Nucleus accumbens (tissue), 56 donors: ENCODE measurements around the gene TBCD.
A peak's percentile ranks its signal among the peaks of the same experiment; 100 is the strongest.

Experiments used
- DNase-seq, 56 donors: peaks; one replicate each; lab custom pipeline; 2025; lab: John Stamatoyannopoulos, UW

The TBCD gene

DNA sequence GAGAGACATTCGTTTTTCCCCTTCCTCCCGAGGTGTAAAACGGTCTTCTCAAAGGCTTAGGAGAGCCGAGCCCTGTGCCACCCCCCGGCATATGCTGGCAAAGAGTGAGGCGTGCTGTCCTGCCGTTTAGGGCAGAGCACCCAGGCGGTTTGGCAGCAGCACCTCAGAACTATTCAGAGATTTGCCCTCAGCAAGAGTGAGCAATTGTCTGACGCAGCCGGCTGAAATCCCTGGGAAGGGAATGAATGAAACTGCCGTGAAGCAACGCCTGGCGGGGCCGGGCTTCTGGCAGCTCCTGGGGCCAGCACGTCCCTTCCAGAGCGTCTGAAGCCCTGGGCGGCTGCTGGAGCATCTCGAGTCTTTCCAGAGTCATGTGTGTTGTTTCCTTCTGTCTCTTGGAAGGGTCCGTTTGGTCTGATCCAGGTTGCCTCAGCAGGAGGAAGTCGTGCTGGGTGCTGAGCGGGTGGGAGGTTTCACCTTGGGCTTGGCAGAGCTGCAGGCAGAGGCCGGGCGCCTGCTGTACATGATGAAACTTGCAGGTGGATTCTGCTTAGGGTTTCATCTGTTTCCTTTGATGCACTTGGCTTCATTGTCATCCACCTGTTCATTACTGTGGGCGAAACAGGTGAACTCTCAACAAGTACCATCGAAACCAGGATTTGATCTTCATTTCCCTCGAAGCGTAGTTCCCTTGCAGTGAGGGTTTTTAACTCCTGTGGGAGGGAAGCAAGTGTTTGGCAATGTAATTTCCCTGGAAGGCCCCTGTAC lies 35.4 kb downstream of the TBCD start:
- peak in 30 of 56 donors; percentile 4 to 68 (median 28) for DNase-seq

DNA sequence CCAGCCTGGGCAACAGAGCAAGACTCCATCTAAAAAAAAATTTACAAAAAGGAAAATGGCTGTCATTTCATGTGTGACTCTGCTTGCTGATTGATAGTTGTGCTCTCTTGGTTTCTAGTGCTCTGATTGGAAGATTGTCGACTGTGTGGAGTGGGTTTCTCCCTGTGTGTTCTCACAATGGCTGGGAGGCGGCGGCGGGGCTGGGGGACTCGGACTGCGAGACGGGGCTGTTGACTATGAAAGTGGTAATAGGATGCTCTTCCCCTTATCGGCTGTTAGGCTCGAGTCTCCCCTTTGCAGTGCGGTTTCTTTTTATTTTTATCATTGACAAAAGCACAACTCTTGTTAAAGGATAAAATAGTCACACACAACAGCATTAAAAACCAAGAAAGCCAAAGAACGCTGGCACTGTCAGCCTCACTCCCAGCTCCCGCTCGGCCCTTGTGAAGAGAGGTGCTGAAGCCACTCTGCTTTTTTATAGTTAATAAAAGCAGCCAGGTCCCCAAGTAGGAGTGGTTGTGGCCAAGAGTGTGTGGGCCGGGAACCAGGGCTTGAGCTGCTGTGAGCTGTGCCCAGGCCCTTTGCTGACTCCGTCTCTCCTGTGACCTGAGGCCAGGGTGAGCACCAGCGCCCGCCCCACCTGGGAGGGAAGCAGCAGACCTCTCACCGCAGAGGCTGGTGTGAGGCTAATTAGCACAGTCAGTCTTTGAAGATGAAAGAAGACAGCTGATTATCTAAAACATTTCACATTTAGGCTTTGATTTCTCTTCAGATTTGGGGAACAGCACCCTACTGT lies 36.5 kb downstream of the TBCD start:
- DNase-seq: no peak

DNA sequence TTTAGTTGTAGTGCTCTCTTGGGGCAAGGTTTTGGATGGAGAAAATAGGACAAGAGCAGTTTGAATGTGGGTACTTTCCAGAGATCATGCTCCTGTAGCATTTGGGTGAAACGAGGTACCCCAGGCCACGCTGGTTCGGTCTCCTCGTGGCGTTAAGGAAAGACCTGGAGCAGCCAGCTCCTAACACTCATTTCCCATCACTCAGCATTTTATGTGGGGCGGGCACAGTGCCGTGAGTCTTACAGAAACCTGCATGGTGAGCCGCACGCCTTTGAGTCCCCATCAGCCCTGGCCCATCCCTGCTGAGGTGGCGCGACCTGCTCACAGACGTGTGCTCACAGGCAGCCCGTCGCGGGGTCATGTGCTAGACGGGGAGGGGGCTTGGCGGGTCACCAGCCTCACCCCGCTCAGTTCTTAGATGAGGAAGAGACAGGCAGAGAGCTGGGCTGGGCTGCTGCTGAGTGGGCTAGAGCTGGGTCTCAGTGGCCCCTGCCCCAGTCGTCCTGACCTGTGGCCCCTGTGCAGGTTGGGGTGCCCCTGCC lies 37.3 kb downstream of the TBCD start:
- DNase-seq: no peak

DNA sequence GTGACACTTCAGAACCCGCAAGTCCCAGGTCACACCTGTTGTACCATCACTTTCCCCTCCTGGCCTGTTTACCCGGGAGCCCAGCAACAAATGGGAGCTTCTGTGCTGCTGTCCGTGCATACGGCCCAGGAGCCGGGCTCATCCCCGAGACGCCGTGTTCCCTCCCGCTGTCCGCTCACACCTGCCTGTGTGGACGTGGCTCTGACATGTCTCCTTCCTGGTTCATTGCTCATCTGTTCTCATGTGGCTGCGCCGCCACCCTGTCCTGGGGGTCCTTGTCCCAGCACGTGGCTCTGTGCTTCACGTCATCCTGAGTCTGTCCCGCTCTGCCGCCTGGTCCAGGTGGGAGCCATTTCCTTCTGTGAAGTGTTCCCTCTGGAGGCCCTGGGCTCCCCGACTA lies 37.9 kb downstream of the TBCD start:
- no peak for DNase-seq

DNA sequence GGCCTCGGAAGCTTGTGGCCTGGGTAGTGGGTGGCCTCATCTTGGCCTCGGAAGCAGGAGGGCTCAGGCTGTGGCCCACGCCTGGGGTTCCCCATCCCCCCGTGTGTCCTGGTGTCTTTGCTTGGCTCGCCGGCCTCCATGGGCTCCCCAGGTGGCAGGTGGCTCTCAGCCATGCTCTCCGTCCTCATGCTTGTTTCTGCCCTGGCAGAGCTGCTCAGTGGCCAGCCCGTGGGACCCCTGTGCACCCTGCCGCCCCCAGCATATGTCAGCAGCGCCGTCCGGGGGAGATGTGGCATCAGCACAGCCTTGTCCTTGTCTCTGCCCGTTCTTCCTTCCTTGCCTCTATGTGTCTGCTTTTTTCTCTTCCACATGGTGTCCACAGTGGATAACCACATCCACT lies 38.5 kb downstream of the TBCD start:
- no peak for DNase-seq

DNA sequence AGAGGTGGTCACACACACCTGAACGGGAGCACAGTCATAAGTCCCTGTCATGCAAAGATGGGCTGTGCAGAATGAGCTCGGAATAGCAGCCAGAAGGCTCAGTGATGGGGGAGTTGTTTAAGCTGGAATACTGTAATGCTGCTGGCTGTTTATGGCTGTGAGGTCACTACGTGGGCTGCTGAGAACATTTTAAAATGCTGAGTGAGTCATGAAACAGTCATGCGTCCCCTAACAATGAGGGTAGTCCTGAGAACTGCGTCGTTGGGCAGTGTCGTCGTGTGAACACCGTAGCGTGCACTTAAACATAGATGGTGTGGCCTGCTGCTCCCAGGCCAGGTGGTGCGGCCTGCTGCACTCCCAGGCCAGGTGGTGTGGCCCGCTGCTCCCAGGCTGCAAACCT lies 39.7 kb downstream of the TBCD start:
- peak in 12 of 56 donors; percentile 3 to 46 (median 28) for DNase-seq

DNA sequence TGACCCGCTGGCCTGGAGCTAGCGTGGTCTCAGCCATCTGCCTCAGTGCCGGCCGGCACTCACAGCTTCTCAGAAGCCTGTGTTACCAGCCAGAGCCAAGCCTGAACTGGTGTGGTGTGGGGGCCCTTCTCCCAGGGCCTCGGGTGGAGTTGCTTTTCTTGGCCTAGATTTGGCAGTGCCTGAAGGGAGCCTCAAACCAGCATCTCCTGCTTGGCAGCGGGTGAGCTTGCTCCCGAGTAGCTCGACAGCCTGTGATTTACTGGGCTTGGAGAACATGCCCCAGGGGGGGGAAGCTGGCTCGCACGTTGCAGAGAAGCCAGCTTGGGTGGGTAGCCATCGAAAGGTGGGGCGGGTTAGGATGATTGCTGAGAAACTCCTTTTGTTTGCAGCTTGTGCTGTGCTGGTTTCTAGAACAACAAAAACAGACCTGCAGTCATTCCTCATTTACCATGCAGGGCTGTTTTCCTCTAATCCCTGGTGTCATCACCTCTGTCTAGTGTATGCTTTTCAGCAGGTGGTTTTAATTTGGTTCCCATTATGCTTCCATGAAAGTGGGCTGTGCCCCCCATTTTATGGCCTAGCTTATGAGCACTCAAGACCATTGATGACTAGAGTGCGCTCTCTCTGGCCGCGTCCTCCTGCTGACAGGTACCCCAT lies 42.2 kb downstream of the TBCD start:
- peak in 4 of 56 donors; percentile 8 to 17 (median 14) for DNase-seq

DNA sequence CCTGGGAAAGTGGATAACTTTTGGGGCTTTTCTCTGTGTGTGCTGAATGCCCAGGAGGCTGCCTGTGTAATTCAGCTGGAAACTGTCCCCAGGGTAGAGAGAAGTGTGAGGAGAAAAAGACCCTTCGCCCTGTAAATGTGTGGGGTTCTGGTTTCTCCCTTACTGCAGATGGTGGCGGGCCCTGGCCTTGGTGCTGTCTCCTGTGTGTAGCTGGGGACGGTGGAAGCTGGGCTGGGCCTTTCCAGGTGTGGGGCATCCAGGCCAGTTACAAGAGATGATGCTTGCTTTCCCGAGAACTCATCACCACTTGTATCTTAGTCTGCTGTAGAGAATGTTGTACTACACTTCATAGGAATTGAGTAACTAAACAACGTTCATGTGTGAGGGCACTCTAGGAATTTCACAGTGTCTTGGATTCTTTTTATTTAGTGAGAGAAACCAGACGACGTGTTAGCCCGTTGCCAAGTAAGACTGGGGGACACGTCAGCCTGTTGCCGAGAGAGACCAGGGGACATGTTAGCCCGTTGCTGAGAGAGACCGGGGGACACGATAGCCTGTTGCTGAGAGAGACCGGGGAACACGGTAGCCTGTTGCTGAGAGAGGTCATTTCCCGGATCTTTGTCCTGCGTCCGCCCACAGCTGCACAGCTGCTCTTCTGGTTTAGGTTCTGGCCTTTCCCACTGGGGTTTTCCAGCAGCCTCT lies 43.1 kb downstream of the TBCD start:
- DNase-seq: no peak

GRCh38 chr17:82795615-82796014 lies 43.8 kb downstream of the TBCD start:
- no peak for DNase-seq

DNA sequence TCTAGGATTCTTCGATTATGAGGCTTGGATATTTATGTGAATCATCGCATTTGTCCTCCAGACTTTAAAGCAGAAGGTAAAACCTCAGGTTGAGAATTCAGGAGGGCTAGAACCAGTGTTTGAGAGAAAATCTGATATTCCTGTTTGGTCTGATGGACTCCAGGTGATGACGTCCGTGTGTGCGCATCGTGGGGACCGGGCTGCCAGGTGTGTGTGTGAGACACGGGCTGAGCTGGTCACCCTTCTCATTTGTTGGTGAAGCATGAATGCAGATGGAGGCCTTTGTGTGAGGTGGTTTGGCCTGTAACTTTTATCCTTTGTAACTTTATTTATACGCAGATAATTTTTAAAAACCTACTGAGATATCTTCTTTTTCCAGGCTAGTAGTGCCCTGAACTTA lies 45.2 kb downstream of the TBCD start:
- no peak for DNase-seq

- no peak for DNase-seq
These were observed 46.9 kb downstream of the TBCD start for GRCh38 chr17:82798752-82799151.

- DNase-seq: peak in 1 of 56 donors; percentile 17
These were observed 47.7 kb downstream of the TBCD start for GRCh38 chr17:82799591-82799990.

DNA sequence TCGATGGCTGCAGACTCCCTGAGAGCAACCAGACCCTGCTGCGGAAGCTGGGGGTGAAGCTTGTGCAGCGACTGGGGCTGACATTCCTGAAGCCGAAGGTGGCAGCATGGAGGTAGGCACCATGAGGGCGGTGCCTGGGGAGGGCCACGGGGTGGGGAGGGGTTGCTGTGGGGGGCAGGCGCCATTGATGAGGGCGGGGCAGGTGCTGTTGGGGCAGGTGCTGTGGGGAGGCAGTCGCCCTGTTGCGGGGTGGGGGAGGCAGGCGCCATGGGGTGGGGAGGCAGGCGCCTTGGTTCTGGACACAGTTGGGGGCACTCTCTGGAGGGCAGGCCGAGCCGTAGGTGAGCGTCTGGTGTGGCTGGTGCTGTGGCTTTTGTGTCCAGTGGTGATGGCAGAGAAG lies 49.0 kb downstream of the TBCD start:
- no peak for DNase-seq

GRCh38 chr17:82801377-82801970 lies 49.6 kb downstream of the TBCD start:
- DNase-seq: no peak

DNA sequence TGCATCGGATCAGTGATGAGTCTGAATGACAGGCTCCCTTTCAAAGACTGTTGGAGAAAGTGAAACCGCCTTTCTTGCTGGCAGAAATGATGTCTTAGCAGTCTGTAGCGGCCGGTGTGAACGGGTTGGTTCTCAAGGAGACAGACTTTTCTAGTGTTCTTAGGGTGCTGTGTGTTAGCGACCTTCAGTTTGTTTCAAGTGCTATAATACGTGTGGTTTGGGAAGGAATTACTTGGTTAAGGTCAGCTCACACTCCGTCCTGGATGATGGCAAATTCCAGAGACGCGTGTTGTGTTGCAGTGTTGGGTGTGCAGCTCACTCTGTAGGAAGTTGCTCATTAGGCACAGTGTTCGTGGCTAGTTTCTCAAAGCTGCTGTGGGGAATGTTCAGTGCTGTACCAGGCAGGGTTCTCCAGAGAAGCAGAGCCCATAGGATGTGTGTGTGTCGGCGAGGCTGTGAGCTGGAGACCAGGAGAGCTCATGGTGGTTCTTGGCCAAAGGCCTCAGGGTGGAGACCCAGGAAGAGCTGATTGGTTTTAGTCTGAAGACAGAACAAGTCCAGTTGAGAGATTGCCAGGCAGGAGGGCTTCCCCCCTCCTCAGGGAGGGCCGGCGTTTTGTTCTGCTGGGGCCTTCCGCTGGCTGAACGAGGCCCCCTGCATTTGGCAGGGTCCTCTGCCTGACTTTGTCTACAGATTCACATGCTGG lies 50.4 kb downstream of the TBCD start:
- DNase-seq: no peak

DNA sequence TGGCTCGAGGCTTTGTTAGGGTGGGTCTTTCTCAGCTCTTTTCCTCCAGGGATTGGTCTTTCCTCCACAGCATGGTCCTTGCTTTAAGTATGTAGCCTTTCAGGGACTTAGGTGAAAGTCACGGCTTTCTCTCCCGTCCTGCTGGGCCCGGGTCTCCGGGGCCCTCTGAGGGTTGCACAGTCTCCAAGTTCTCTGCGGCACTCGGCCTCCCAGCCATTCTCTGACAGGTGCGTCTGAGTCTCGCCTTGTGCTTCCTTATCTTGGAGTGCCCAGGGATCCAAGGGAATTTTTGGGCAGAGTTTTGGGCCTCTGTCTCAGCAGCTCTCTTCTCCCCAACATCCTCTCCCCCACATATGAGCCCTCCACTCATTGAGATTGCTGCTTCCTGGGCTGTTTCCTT lies 51.3 kb downstream of the TBCD start:
- DNase-seq: no peak

DNA sequence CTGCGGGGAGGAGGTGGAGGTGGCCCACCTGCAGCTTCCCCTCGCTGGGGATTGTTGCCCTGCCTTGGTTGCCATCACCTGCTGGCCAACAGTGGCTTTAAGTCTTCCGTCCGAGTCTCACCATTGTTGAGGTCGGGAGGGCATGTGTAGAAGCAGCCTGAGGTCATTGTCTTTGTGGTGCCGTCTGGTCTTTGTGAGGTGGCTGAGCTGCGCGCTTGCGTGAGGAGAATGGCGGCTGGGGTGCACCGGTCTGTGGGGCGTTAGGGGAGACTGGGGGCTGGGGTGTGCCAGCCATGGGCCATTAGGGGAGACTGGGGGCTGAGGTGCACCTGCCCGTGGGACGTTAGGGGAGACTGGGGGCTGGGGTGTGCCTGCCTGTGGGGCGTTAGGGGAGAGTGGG lies 51.7 kb downstream of the TBCD start:
- DNase-seq: no peak

GRCh38 chr17:82804442-82805191 lies 52.8 kb downstream of the TBCD start:
- DNase-seq: peak in 5 of 56 donors; percentile 10 to 32 (median 17)

DNA sequence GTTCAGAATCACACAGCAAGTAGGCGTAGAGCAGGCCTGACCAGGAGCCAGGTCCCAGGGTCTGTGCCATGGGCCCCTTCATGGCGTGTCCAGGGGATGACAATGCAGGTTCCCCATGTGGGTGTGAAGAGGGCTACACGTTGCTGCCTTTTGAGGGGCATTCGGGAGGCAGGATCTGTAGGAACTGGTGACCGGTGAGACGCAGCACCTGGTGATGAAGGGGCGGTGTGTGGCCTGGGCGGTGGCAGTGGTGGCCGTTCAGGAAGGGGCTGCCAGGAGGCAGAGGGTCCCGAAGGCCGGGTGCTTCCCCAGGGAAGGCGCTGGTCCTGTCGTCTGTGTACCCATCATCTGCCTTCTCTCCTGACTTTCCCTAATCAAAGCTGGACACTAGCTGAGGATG lies 53.4 kb downstream of the TBCD start:
- DNase-seq: no peak
